Measurements from ENCODE around the gene CBX7.
A peak's percentile ranks its signal among the peaks of the same experiment; 100 is the strongest.

Gene CBX7

DNA sequence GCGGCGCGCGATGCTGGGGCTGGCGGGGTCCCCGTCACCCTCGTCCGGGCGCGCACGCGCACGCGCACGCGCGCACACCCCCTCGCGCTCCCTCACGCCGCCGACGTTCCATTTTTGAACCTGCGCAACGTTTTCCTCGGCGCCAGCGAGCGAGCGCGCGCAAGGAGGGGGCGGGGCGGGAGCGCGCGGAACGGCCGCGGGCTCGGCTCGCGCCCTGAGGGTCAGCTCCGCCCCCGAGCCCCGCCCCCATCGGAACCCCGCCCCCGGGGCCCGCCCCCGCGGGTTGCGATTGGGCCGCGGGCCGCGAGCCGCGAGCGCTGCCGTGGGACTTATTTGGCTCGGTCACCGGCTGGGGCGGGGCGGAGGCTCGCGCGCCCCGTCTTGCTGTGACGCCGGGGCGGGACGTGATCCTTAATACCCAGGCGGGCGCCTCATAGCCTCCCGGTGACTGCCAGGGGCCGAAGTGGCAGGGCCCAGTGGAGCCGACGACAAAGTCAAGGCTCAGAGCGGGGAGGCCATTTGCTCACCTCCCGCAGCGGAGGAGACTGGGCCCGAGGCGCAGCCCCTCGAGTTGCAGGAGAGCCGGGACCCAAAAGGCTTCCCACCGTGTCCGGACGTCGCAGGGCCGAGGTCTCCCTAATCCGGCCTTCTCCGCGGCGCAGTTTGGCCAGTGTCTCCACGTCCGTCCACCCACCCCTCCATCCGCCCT, at the start of gene CBX7:
Gene CBX7, minus strand, starts transcription at position 170 of the 709 bp plus-strand sequence. CDS start 236 bp downstream, outside the sequence.
- peak within 1 kb of the TSS; percentile 94 to 96 for H3K4me3 Mint-ChIP-seq
- DNase-seq, result peak; percentile 92 to 94
- no peaks in the 10 kb centered on the region for H3K9me3 Mint-ChIP-seq
- ATAC-seq, result peak; percentile 88
- peaks cover 20% of the 10 kb centered on the region for H3K27me3 Mint-ChIP-seq
- peaks cover 51% of the 10 kb centered on the region for H3K4me1 Mint-ChIP-seq
- H3K27ac Mint-ChIP-seq, result peak within 1 kb of the TSS; percentile 38 to 93

GRCh38 chr22:39197578-39197977, 45.1 kb upstream of the CBX7 start:
- Mint-ChIP-seq H3K4me1 (no peaks in the 10 kb centered on the region), H3K9me3 (no peaks in the 10 kb centered on the region), H3K27me3 (peaks cover under 1% of the 10 kb centered on the region), H3K4me3 (no peak overlapping the region), H3K27ac (no peak overlapping the region)
- DNase-seq (no peak), ATAC-seq (no peak)

DNA sequence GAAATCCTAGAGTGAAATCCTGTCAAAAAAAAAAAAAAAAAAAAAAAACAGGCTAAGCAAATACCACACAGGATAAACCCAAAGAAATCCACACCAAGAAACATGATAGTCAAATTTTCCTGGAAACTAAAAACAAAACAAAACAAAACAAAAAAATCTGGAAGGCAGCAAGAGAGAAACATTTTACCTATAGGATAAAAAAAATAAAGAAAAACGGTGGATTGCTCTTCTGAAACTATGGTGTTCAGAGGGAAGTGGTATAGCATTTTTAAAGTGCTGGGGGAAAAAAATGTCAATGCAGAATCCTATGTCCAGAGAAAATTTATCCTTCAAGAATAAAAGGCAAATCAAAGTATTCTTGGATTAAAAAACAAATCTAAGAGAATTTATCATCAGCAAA, 41.6 kb upstream of the CBX7 start:
- Mint-ChIP-seq H3K4me3 (no peak overlapping the region), H3K4me1 (no peaks in the 10 kb centered on the region), H3K27ac (peak overlapping the region in 1 of 2 donors; percentile 10), H3K9me3 (no peaks in the 10 kb centered on the region), H3K27me3 (no peaks in the 10 kb centered on the region)
- ATAC-seq (no peak), DNase-seq (no peak)

DNA sequence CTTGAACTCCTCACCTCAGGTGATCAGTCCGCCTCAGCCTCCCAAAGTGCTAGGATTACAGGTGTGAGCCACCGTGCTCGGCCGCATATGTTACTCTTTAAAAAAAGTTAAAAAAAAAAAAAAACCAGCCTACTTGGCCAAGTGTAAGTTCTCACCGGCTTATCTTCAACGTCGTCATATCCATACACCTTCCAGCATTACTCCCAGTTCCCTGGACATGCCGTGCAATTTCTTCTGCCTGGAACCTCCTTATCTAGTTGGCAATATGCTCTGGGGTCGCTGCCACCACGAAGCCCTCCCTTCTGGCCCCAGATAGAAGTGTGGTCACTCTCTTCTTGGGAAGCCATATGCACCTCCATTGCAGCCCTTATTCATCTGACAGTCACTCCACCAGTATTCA, 36.3 kb upstream of the CBX7 start:
- ATAC-seq, result no peak
- no peaks in the 10 kb centered on the region for H3K9me3 Mint-ChIP-seq
- no peak for DNase-seq
- no peak overlapping the region for H3K4me3 Mint-ChIP-seq
- H3K27me3 Mint-ChIP-seq, result no peaks in the 10 kb centered on the region
- no peak overlapping the region for H3K27ac Mint-ChIP-seq
- H3K4me1 Mint-ChIP-seq, result no peaks in the 10 kb centered on the region

DNA sequence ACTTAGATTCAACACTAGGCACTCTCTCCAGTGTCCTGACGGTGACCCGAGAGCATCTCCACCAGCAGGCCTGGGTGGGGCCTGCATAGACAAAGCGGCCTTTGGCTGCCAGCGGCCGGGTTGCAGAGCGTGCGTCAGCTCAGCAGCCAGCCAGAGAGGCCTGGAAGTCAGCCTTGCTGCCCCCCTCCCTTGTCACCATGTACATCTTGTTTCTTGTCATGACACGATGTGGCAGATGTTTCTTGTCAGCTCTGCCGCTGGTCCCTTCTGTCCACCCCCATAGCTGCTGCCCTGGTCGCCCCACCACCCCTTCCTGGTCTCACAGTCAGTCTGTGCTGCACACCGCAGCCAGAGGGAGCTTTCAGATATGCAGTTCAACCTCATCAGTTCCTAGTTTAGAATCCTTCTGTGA, 33.1 kb upstream of the CBX7 start:
- ATAC-seq (no peak), DNase-seq (no peak)
- no peak overlapping the region for H3K4me3 Mint-ChIP-seq
- H3K27ac Mint-ChIP-seq, result no peak overlapping the region
- peaks cover 0 to 10% of the 10 kb centered on the region in 2 donors for H3K9me3 Mint-ChIP-seq
- H3K4me1 Mint-ChIP-seq, result no peaks in the 10 kb centered on the region
- no peaks in the 10 kb centered on the region for H3K27me3 Mint-ChIP-seq

GRCh38 chr22:39184586-39185577, 32.4 kb upstream of the CBX7 start:
- DNase-seq (no peak), ATAC-seq (no peak)
- Mint-ChIP-seq H3K9me3 (peaks cover 0 to 10% of the 10 kb centered on the region in 2 donors), H3K4me1 (no peaks in the 10 kb centered on the region), H3K27ac (no peak overlapping the region), H3K27me3 (no peaks in the 10 kb centered on the region), H3K4me3 (no peak overlapping the region)

DNA sequence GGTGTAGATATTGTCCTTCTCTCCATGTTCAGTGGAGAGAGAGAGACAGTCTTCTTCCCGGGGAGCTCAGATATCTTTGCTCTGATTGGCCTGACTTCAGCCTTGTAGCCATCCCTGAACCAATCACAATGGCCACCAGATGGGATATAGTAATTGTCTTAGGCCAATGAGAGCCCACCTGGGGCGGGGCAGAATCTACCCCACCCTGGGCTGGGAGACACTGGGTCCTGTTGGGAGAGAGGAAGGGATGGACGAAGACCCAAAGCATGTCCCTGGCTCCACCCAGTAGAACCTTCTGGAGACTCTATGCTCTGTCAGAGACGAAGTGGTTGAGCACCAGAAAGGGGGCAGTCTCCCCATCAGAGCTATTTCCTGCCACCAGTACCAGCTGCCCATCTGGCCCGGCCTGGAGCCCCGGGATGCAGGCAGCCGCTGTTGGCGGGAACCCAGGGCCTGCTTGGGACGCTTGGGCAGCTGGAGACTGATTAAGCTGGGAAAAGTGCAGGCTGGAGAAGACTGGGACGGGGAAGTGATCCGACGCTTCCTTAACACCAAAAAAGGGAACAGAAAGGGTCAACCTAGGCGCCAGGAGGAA, 31.6 kb upstream of the CBX7 start:
- peaks cover 0 to 10% of the 10 kb centered on the region in 2 donors for H3K9me3 Mint-ChIP-seq
- H3K4me1 Mint-ChIP-seq, result no peaks in the 10 kb centered on the region
- H3K27ac Mint-ChIP-seq, result no peak overlapping the region
- ATAC-seq (no peak), DNase-seq (no peak)
- H3K27me3 Mint-ChIP-seq, result no peaks in the 10 kb centered on the region
- H3K4me3 Mint-ChIP-seq, result no peak overlapping the region

GRCh38 chr22:39182478-39183030, 30.1 kb upstream of the CBX7 start:
- no peak for ATAC-seq
- Mint-ChIP-seq H3K4me3 (no peak overlapping the region), H3K27me3 (no peaks in the 10 kb centered on the region), H3K27ac (peak overlapping the region in 1 of 2 donors; percentile 37), H3K4me1 (peaks cover 8% of the 10 kb centered on the region), H3K9me3 (peaks cover 0 to 10% of the 10 kb centered on the region in 2 donors)
- no peak for DNase-seq

- Mint-ChIP-seq H3K27ac (no peak overlapping the region), H3K4me3 (no peak overlapping the region), H3K27me3 (no peaks in the 10 kb centered on the region), H3K4me1 (peaks cover 13% of the 10 kb centered on the region), H3K9me3 (peaks cover 0 to 10% of the 10 kb centered on the region in 2 donors)
- ATAC-seq, result no peak
- no peak for DNase-seq
These were observed 29.3 kb upstream of the CBX7 start for GRCh38 chr22:39181778-39182177.

GRCh38 chr22:39181356-39181755, 28.9 kb upstream of the CBX7 start:
- peaks cover 0 to 10% of the 10 kb centered on the region in 2 donors for H3K9me3 Mint-ChIP-seq
- DNase-seq (no peak), ATAC-seq (no peak)
- no peaks in the 10 kb centered on the region for H3K27me3 Mint-ChIP-seq
- H3K27ac Mint-ChIP-seq, result no peak overlapping the region
- H3K4me1 Mint-ChIP-seq, result peaks cover 13% of the 10 kb centered on the region
- no peak overlapping the region for H3K4me3 Mint-ChIP-seq

- H3K9me3 Mint-ChIP-seq, result peaks cover 0 to 10% of the 10 kb centered on the region in 2 donors
- H3K27me3 Mint-ChIP-seq, result no peaks in the 10 kb centered on the region
- peaks cover 21% of the 10 kb centered on the region for H3K4me1 Mint-ChIP-seq
- H3K27ac Mint-ChIP-seq, result peak overlapping the region; percentile 49 to 84
- H3K4me3 Mint-ChIP-seq, result no peak overlapping the region
- ATAC-seq, result no peak
- DNase-seq, result no peak
These were observed 27.4 kb upstream of the CBX7 start for GRCh38 chr22:39179841-39180335.

GRCh38 chr22:39179401-39179827, 26.9 kb upstream of the CBX7 start:
- H3K27me3 Mint-ChIP-seq, result no peaks in the 10 kb centered on the region
- H3K4me1 Mint-ChIP-seq, result peaks cover 26% of the 10 kb centered on the region
- peaks cover 0 to 10% of the 10 kb centered on the region in 2 donors for H3K9me3 Mint-ChIP-seq
- H3K4me3 Mint-ChIP-seq, result no peak overlapping the region
- ATAC-seq, result no peak
- no peak for DNase-seq
- peak overlapping the region; percentile 49 to 84 for H3K27ac Mint-ChIP-seq

- no peak for DNase-seq
- Mint-ChIP-seq H3K9me3 (peaks cover 0 to 10% of the 10 kb centered on the region in 2 donors), H3K4me3 (no peak overlapping the region), H3K27ac (peak overlapping the region; percentile 42 to 89), H3K27me3 (no peaks in the 10 kb centered on the region), H3K4me1 (peaks cover 35% of the 10 kb centered on the region)
- ATAC-seq, result no peak
These were observed 26.0 kb upstream of the CBX7 start for GRCh38 chr22:39178206-39179111.

GRCh38 chr22:39177791-39178190, 25.3 kb upstream of the CBX7 start:
- Mint-ChIP-seq H3K27me3 (no peaks in the 10 kb centered on the region), H3K27ac (no peak overlapping the region), H3K4me3 (no peak overlapping the region), H3K4me1 (peaks cover 42% of the 10 kb centered on the region), H3K9me3 (peaks cover 0 to 10% of the 10 kb centered on the region in 2 donors)
- ATAC-seq, result no peak
- DNase-seq, result no peak
